Keratinocyte (primary cell): ENCODE data around the gene HECTD2. TPM values are rescaled to one million over a fixed set of nuclear protein-coding genes. Genes with fewer than 3 reads are reported as not detected.

ENCODE experiments used
- DNase-seq: peaks from one replicate; pipeline ENCODE4 v3.0.0-alpha.2; 2011; ENCODE audit warnings: low read depth, missing footprints, low spot score
- FAIRE-seq: peaks from 2 replicates; lab custom pipeline; 2011; peaks lifted over from hg19 to GRCh38; lab: Jason Lieb, UNC
- H2AFZ ChIP-seq: 2 replicates; pipeline ENCODE4 v1.6.0; 2012; ENCODE audit warnings: low read length, control low read depth, inconsistent platforms; ENCODE audit not compliant: control insufficient read depth
- H3K27ac ChIP-seq: 2 replicates; pipeline ENCODE4 v1.5.1; 2011; ENCODE audit warnings: low read length; ENCODE audit not compliant: control insufficient read depth, insufficient read depth
- H3K27me3 ChIP-seq: 3 replicates; pipeline ENCODE4 v1.6.0; 2011; ENCODE audit warnings: low read length; ENCODE audit not compliant: control insufficient read depth, insufficient read depth; ENCODE audit errors: extremely low read depth
- H3K36me3 ChIP-seq, 2 experiments: 2 replicates in 1 of 2; 3 replicates in 1 of 2; pipeline ENCODE4 v1.5.1; 2011; ENCODE audit warnings: low read length in 2 of 2, mild to moderate bottlenecking in 1 of 2; ENCODE audit not compliant: control insufficient read depth in 2 of 2, insufficient read depth in 2 of 2; ENCODE audit errors: extremely low read depth in 1 of 2
- H3K4me1 ChIP-seq: 3 replicates; pipeline ENCODE4 v1.5.1; 2011; ENCODE audit warnings: low read length; ENCODE audit not compliant: control insufficient read depth, insufficient read depth; ENCODE audit errors: extremely low read depth
- H3K4me2 ChIP-seq: 3 replicates; pipeline ENCODE4 v1.6.0; 2011; ENCODE audit warnings: low read depth, low read length; ENCODE audit not compliant: control insufficient read depth, insufficient read depth; ENCODE audit errors: extremely low read depth
- H3K4me3 ChIP-seq, 3 experiments: fragments of 200-600 bp in 1 of 3; sonication (generic) in 1 of 3; 2 replicates in 2 of 3; 3 replicates in 1 of 3; pipeline ENCODE4 v1.5.1; 2011 to 2016; ENCODE audit warnings: low read length in 3 of 3, mild to moderate bottlenecking in 3 of 3, control low read depth in 2 of 3, inconsistent platforms in 1 of 3, low read depth in 1 of 3, mixed read lengths in 1 of 3, mixed run types in 1 of 3, moderate library complexity in 1 of 3; ENCODE audit not compliant: control insufficient read depth in 2 of 3, insufficient read depth in 2 of 3; ENCODE audit errors: extremely low read depth in 1 of 3
- H3K79me2 ChIP-seq: 2 replicates; pipeline ENCODE4 v1.6.0; 2012; ENCODE audit warnings: low read length; ENCODE audit not compliant: control insufficient read depth, insufficient read depth
- H3K9ac ChIP-seq: 3 replicates; pipeline ENCODE4 v1.6.0; 2011; ENCODE audit warnings: low read length; ENCODE audit not compliant: control insufficient read depth, insufficient read depth; ENCODE audit errors: extremely low read depth
- H3K9me1 ChIP-seq: 3 replicates; pipeline ENCODE4 v1.6.0; 2011; ENCODE audit warnings: low read length; ENCODE audit not compliant: control insufficient read depth, insufficient read depth; ENCODE audit errors: extremely low read depth
- H3K9me3 ChIP-seq: 2 replicates; pipeline ENCODE4 v1.5.1; 2012; ENCODE audit warnings: low read depth, low read length; ENCODE audit not compliant: control insufficient read depth
- H4K20me1 ChIP-seq: 3 replicates; pipeline ENCODE4 v1.6.0; 2011; ENCODE audit warnings: low read length; ENCODE audit not compliant: control insufficient read depth, insufficient read depth; ENCODE audit errors: extremely low read depth
- EZH2 ChIP-seq: IDR thresholded peaks from one replicate; pipeline ENCODE4 v1.6.1; 2012; ENCODE audit warnings: inconsistent platforms, mild to moderate bottlenecking, low read length, moderate library complexity
- dilution Hi-C: fragments of 300-500 bp; cut with MboI; formaldehyde crosslinking; loops from one replicate; pipeline ENCODE4 v1.7.0; 2020; ENCODE audit warnings: low sequenced_read_pairs; ENCODE audit not compliant: extremely low pct_ligation_motif_present
- polyA plus RNA-seq, 5 experiments: library from polyadenylated mRNA; depleted of rRNA in 3 of 5; stranded (reverse) in 3 of 5; stranded (forward) in 1 of 5; unstranded in 1 of 5; fragments of >200 nt; gene quantifications; 1 replicate in 1 of 5; 2 replicates in 3 of 5; 3 replicates in 1 of 5; pipeline versions ENCODE4 v1.2.1 to v1.2.3, GENCODE V29; 2011 to 2012; ENCODE audit warnings: missing spikeins in 2 of 5, low read depth in 1 of 5, low replicate concordance in 1 of 5
- small RNA-seq, 3 experiments: library from RNA; depleted of rRNA; stranded (forward); fragments of <200 nt; gene quantifications; one replicate each; pipeline ENCODE3, GENCODE V24; 2012; ENCODE audit warnings: low read depth in 3 of 3, low replicate concordance in 1 of 3; ENCODE audit not compliant: insufficient read length in 3 of 3

HECTD2 gene
- polyA plus RNA-seq, 1 donor (not counting 4 experiments of a cell fraction or from before 2014, with no cell fraction given) = 2.2 TPM

GRCh38 chr10:91564026-91564425 is 153.9 kb downstream of the HECTD2 start:
- Histone ChIP-seq H3K9me3 (no peaks in the 10 kb centered on the region), H3K79me2 (no peaks in the 10 kb centered on the region), H2AFZ (no peak overlapping the region), H4K20me1 (no peaks in the 10 kb centered on the region), H3K9ac (no peak overlapping the region), H3K27ac (no peak overlapping the region), H3K4me1 (peaks cover 8% of the 10 kb centered on the region), H3K4me2 (no peak overlapping the region), H3K4me3 (no peak overlapping the region), H3K27me3 (no peaks in the 10 kb centered on the region), H3K36me3 (no peaks in the 10 kb centered on the region), H3K9me1 (no peaks in the 10 kb centered on the region)
- FAIRE-seq (no peak), DNase-seq (no peak)
- dilution Hi-C loops = no loop called here
- no peak for TF ChIP-seq EZH2

Small RNA genes within 50 kb of the gene (small RNA-seq; reads per million reads assigned to genes)
- gene AL161798.1 (0 reads per million in 3 experiments), gene RPS27P1 (0 to 0.33 (median 0.25) reads per million in 3 experiments)

Other genes with a start within 250 kb of the HECTD2 start
- gene PCGF5, start 189.7 kb upstream of the HECTD2 start, polyA plus RNA-seq = 5.2 to 13.9 TPM (median 12.1 TPM) in 3 replicates
- 3.2 to 8.9 TPM (median 7.3 TPM) in 3 replicates for gene PPP1R3C, start 222.7 kb downstream of the HECTD2 start, polyA plus RNA-seq